Measurements from ENCODE around the gene TMEM243.

Gene TMEM243

DNA sequence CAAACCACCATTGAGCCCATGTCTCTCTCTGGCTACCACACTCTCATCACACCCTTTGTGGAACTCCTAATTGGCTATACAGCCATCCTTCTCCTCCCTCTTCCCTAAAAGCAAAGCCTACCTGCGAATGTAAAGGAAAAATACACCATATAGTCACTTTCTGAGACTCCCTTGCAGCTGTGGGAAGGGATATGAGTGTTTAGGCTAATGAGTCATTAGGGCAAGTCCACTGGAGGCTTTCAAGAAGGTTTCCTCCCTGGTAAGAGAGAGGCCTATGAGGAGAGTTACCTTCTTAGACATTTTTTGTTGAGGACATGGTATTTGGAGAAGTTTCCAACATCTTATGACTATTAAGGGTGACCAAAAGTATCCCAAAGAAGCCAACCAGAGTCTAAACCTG lies 4.1 kb upstream of the TMEM243 start:
- H3K4me3 ChIP-seq = no peak overlapping the region
- H3K9me3 ChIP-seq = no peaks in the 10 kb centered on the region
- intact Hi-C loops (cut with DNase I; ENCODE audit: low total_unique reads) = no loop called here
- peaks cover 0 to 8% of the 10 kb centered on the region in 2 donors for H3K27me3 ChIP-seq
- no peak overlapping the region for H3K27ac ChIP-seq
- H3K4me1 ChIP-seq = peaks cover 0 to 7% (median 5%) of the 10 kb centered on the region in 4 donors
- TF ChIP-seq, protein P1, sequence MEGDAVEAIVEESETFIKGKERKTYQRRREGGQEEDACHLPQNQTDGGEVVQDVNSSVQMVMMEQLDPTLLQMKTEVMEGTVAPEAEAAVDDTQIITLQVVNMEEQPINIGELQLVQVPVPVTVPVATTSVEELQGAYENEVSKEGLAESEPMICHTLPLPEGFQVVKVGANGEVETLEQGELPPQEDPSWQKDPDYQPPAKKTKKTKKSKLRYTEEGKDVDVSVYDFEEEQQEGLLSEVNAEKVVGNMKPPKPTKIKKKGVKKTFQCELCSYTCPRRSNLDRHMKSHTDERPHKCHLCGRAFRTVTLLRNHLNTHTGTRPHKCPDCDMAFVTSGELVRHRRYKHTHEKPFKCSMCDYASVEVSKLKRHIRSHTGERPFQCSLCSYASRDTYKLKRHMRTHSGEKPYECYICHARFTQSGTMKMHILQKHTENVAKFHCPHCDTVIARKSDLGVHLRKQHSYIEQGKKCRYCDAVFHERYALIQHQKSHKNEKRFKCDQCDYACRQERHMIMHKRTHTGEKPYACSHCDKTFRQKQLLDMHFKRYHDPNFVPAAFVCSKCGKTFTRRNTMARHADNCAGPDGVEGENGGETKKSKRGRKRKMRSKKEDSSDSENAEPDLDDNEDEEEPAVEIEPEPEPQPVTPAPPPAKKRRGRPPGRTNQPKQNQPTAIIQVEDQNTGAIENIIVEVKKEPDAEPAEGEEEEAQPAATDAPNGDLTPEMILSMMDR (IDR thresholded peaks at IDR 0.05) = no peak
- no peak for DNase-seq
- H3K36me3 ChIP-seq = no peaks in the 10 kb centered on the region

DNA sequence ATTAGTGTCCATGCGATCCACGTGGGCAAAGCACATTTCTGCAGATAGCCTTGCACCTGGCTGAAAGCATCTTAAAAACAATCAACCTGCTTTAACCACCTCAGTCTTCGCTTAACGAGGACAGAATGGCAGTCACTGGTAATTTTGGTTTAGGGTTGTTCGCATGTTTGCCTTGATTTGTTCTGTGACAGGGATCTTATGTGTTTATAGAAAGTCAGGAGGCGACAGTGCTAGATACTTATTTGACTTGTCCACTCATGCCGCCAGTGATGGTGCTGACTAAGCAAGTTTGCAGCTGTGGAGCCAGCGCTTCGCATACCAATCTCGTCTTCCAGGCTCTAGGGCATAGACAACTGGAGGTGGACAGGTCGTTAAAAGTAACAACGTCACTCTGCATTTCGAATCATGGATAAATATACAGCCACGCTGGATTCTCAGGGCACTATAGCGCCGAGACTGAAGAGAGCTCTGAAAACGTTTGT lies 1.2 kb upstream of the TMEM243 start:
- TF ChIP-seq, protein P1 (IDR thresholded peaks at IDR 0.05) = no peak
- Histone ChIP-seq H3K4me3 (peak overlapping the region; percentile 65 to 74), H3K27me3 (peaks cover 0 to 4% of the 10 kb centered on the region in 2 donors), H3K4me1 (peaks cover 0 to 30% (median 14%) of the 10 kb centered on the region in 4 donors), H3K36me3 (no peaks in the 10 kb centered on the region), H3K27ac (peak overlapping the region in 1 of 2 donors; percentile 84), H3K9me3 (no peaks in the 10 kb centered on the region)
- no peak for DNase-seq
- intact Hi-C loops (cut with DNase I; ENCODE audit: low total_unique reads) = no loop called here

DNA sequence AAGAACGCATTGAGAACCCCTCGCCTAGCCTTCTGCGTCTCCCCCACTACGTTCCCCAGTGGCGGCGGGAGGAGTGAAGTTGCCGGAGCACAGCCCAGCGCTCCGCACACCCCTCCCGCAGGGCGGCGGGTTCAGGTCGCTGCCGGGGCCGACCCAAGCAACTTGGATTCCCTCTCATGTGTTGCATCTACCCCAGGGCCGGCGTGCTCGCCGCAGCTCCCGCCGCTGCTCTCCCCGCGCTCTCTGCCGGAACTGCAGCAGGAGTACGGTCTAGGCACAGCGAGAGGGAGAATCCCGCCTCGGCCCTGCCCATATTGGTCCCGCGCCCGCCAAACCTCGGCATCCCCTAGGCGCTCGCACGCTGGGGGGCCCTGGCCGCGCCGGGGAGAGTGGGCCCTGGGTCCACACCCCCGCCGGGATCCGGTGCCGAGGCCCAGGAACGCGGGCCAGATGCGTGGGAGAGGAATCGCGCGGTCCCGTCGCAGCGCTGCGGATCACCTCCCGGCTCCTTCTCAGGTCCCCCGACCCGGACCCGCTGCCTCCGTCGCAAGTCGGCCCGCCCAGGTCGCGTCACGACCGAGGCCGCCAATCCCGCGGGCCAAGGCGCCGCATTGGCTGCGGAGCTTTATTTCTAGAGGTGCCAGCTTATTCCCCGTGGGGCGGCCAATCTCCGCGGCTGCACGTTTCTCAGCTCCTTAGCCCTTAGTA lies 648 bp upstream of the TMEM243 start:
- H3K9me3 ChIP-seq = no peaks in the 10 kb centered on the region
- intact Hi-C loops (cut with DNase I; ENCODE audit: low total_unique reads) = no loop called here
- peak overlapping the region; percentile 84 to 85 for H3K27ac ChIP-seq
- H3K27me3 ChIP-seq = peaks cover 0 to 4% of the 10 kb centered on the region in 2 donors
- TF ChIP-seq, protein P1 (IDR thresholded peaks at IDR 0.05) = no peak
- H3K4me3 ChIP-seq = peak overlapping the region; percentile 65 to 74
- H3K36me3 ChIP-seq = no peaks in the 10 kb centered on the region
- peak; percentile 74 to 86 for DNase-seq
- H3K4me1 ChIP-seq = peaks cover 0 to 30% (median 14%) of the 10 kb centered on the region in 4 donors

DNA sequence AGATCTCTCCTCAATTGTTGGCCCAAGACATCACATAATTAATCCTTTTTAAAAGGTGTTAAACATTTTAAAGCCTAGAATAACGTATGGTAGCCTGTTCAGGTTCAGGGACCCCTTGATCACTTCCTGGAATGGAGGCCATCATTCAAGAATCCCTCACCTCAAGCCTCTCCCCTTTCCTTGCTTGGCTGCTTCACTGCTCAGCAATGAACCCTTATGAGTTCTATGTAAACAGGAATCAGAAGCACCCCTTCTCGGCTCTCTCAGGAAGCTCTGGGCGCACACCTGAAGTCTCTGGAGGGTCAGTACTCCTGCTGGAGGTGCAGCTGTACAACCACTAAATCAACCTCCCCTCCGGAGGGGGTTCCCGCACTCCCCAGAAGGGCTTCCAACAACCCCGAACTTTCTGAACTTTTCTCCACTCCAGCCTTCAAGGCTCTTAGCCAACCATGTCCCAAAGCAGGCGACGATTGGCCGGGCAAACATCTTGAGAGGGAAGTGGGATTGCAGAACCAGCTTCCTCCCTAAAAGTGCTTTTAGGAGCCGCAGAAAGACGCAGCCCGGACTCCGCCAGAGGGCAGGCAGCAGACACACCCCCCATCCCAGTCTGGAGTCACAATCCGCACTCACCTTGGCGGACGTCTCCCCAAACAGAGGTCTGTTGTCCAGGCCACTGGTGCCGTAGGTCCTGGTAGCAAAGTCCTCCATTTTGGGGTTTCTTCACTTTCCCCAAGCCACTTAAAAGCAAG lies 562 bp downstream of the TMEM243 start:
- peaks cover 0 to 30% (median 16%) of the 10 kb centered on the region in 4 donors for H3K4me1 ChIP-seq
- H3K27ac ChIP-seq = peak overlapping the region; percentile 84 to 85
- H3K36me3 ChIP-seq = no peaks in the 10 kb centered on the region
- H3K9me3 ChIP-seq = no peaks in the 10 kb centered on the region
- intact Hi-C loops (cut with DNase I; ENCODE audit: low total_unique reads) = loop anchor here (5.0 to 10.0 kb wide), 2 partner anchors 37 to 54 kb away; no protein-coding TSS in a partner anchor
- no peaks in the 10 kb centered on the region for H3K27me3 ChIP-seq
- peak; percentile 78 to 79 for DNase-seq
- TF ChIP-seq, protein P1 (IDR thresholded peaks at IDR 0.05) = no peak
- peak overlapping the region; percentile 65 to 74 for H3K4me3 ChIP-seq

DNA sequence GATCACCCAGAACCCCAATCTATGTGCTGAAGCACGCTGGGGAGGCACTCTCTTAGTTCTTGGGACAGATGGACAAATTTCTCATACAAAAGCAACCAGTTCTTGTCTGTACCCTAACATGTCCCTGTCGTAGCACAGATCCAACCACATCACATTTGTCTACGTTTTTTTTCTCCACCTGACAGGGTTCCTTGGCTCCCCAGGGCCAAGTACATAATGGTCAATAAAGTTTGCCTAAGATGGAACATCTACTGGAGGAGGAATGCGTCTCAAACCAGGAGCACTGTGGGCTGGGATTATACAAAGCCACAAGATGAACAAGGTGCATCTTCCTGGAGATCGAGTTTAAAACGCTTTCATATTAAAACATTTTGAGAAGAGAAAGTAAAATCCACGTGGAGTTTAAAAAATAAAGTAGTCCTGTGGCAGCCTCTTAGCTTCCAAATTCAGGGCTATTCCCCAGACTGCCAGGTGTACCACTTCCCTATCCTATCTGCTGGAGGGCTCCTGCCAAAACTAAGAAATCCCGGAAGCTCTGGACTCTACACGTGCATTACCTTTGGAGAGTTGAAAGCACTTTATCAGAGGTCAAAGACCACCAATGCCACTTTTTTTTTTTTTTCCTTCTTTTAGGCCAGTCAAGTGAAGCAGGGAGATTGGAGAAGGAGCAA lies 1.4 kb downstream of the TMEM243 start:
- Histone ChIP-seq H3K4me3 (peak overlapping the region; percentile 65 to 74), H3K27ac (peak overlapping the region; percentile 84 to 85), H3K27me3 (no peaks in the 10 kb centered on the region), H3K36me3 (no peaks in the 10 kb centered on the region), H3K4me1 (peaks cover 0 to 30% (median 16%) of the 10 kb centered on the region in 4 donors), H3K9me3 (no peaks in the 10 kb centered on the region)
- intact Hi-C loops (cut with DNase I; ENCODE audit: low total_unique reads) = loop anchor here (5.0 to 10.0 kb wide), 2 partner anchors 36 to 53 kb away; no protein-coding TSS in a partner anchor
- no peak for DNase-seq
- TF ChIP-seq, protein P1 (IDR thresholded peaks at IDR 0.05) = no peak

All from tibial artery (tissue), 4 donors.